HG02840 (cell line): Measurements from ENCODE around the gene ZNF408.
"Not testable (repeated sequence)": the region's sequence is repeated elsewhere in the genome, so short reads cannot be mapped to it uniquely, and the experiment has no call there.

Experiments
- ATAC-seq: cut with Tn5 transposase; IDR thresholded peaks from one replicate; pipeline ENCODE4 v1.9.1; 2021; ENCODE audit warnings: mild to moderate bottlenecking, moderate library complexity, moderate number of reproducible peaks; ENCODE audit not compliant: unreplicated experiment, low FRiP score

The ZNF408 gene

GRCh38 chr11:46700241-46701077, at the start of gene ZNF408, which contains the start of gene ARHGAP1:
Gene ZNF408 (plus strand): TSS chr11:46701031. CDS start chr11:46701048, 17 bp downstream.
Gene ARHGAP1 (minus strand): TSS chr11:46700619. CDS start chr11:46696107, 4,512 bp downstream.
- peak; percentile 90 for ATAC-seq

- no peak for ATAC-seq
Observed at GRCh38 chr11:46655631-46656030, 45.2 kb upstream of the ZNF408 start.

- no peak for ATAC-seq
Observed at GRCh38 chr11:46657186-46657585, 43.6 kb upstream of the ZNF408 start.

DNA sequence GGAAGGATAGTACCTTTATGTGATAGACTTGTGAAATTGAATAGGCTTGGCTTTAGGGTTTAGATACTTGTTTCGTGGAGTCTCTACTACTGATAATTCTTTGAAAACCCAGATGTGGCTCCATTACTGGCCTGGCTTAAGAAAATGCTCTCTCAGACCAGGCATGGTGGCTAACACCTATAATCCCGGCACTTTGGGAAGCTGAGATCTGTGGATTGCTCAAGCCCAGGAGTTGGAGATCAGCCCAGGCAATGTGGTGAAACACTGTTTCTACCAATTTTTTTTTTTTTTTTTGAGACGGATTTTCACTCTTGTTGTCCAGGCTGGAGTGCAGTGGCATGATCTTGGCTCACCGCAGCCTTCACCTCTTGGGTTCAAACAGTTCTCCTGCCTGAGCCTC, 42.6 kb upstream of the ZNF408 start:
- no peak for ATAC-seq

DNA sequence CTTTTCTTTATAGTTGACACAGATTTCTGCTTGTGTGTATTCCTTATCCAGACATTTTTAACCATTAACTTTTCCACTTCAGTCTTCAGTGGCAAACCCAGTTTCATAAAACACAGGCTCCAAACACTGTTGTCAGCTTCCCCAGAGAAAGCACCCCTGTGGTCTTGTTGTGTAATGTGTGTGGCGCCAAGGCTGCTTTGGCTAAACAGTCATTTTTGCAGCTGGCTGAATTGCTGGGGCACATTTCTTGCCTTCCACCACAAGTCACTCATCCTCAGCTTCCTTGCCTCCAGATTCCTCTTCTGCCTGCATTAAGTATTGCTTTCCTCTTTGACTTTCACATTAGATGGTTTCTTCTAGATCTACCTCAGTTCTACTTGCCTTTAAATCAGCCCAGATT, 40.9 kb upstream of the ZNF408 start:
- no peak for ATAC-seq

DNA sequence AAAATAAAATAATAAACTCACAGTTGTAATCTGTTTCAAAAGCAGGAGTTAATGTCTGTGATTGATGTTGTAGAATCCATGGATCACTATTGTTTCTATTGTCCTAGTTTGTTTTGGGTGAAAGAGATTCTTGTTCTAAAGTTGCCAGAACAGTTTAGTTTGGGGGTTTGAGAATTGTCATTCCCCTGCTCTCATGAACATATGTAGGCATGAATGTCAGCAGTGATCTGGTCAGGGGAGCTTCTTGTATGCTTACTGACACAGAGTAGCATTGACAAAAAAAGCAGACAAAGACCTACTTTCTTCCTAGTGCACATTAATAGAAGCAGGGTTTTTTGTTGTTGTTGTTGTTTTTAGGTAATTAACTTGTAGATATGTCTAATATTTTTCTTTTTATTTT, 39.0 kb upstream of the ZNF408 start:
- ATAC-seq: no peak

DNA sequence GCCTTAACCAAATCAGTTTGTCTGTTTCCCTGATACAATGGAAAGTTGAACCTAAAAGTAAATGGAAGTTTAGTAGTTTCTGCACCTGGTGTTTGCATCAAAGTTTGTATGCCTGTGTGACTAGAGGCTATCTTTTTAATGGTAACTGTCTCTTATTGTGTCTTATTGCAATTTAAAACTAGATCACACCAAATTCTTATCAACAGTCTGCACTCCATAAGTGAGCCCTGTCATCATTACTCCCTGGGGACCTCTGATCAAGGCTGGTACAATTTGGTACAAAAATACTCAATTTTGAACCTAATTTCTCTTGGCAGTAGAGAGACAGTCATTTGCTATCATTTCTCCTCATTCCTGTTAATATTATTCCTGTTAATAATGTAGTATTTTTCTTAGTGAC, 38.5 kb upstream of the ZNF408 start:
- no peak for ATAC-seq

GRCh38 chr11:46663277-46663940, 37.4 kb upstream of the ZNF408 start:
- no peak for ATAC-seq

- ATAC-seq: no peak
Observed at GRCh38 chr11:46664612-46665011, 36.2 kb upstream of the ZNF408 start.

- ATAC-seq: no peak
Observed at GRCh38 chr11:46665356-46665755, 35.5 kb upstream of the ZNF408 start.

GRCh38 chr11:46666516-46666915, 34.3 kb upstream of the ZNF408 start:
- no peak for ATAC-seq

DNA sequence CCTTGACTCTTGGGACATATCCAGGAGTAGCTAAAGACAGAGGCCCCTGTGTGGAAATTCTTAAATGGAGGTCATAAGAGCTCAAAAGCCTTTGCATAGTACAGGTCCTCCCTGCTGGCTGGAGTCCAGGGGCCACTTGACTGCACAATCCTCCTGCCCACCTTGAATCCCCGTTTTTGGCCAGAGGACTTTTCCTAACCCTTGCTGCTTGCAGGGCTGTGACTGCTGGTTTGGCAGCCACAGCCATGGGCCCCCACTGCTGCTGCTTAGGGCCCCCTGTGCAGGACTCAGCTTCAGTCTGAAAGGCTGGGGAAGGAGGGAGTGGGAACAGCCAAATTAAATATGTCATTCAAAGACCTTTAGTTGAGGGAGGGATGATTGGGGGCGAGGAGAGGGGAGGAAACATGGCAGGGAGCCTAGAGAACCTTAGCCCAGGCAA, 33.8 kb upstream of the ZNF408 start:
- ATAC-seq: no peak

GRCh38 chr11:46668480-46669085, 32.2 kb upstream of the ZNF408 start:
- no peak for ATAC-seq

DNA sequence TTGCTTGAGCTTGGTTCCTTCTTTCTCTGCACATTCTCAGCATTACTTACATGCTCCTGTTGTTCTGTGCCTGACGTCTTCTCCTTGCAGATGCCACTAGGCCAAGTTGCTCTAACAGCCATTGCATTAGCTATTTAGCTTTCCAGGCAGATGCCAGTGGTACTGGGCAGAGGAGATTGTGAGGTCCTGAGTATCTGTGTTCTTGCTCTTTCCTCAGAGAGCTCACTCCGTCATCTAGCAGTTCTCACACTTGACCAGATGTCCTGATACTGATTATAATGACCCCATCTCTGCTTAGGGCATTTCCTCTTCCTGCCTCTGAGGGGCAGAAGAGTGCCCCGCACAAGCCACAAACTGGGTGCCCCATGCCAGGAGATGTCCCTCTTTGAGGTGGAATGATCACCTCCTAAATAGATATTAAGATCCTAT, 31.1 kb upstream of the ZNF408 start:
- no peak for ATAC-seq

- ATAC-seq: not testable (repeated sequence)
Observed at GRCh38 chr11:46670521-46670920, 30.3 kb upstream of the ZNF408 start.

DNA sequence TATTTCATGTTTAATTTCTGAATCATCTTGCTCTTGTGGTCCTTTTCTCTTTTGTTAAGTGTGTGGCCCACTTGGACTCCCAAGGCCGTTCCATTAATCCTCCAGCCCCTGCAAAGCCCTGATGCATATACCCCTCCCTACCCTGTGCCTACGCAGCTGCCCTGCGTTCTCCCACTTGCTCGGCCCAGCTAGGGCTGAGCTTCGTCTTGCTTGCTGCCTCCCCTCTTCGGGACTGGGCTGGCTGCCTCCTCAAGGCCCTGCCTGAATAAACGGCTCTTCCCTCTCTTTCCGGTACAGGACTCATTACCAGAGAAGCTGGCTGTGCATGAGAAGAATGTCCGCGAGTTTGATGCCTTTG, 28.9 kb upstream of the ZNF408 start:
- no peak for ATAC-seq

GRCh38 chr11:46672381-46672839, 28.4 kb upstream of the ZNF408 start:
- ATAC-seq: no peak

GRCh38 chr11:46673713-46674462, 26.9 kb upstream of the ZNF408 start:
- no peak for ATAC-seq

DNA sequence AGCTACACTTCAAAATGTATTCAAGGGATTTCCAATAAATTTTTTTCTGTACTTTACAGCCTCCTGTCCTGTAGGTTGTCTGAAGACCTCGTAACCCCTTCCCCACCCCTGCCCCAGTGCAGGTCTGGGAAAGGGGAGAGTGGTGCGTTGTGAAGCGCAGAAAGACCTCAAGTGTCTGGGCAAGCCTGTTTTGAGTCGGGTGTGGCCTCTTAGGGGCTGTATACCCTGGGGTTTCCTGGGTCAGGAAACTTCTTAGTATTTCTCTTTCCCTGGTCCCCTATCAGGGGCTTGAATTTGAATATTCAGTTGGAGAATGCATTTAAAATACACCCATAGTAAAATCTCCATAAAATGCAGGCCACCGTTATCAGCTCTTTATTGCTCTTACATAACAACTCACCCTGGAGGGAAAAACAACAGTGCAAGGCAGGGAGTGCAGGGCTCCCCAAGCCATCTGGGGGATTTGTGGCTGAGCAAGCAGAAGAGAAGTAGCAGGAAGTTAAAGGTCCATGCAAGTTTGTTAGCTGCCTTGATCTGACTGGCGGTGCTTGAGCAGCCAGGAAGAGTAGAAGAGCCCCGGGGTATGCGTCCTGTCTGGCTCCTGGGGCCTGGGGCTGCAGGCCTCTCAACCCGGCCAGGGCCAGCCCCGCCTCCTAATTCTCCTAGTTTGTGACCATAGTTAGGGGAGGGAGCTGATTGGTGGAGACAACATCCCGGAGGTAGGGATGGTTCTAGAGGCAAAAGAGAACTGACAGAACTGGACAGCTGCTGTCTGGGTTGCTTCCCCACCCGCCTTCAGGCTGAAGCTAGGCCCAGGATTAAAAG, 26.2 kb upstream of the ZNF408 start:
- ATAC-seq: no peak
